ENCODE measurements around the gene TRMT1L. TPM values are rescaled to one million over a fixed set of nuclear protein-coding genes. Genes with fewer than 3 reads are reported as not detected.

TRMT1L gene
- total and polyA plus RNA-seq, 10 of the 15 experiments (the other 5 are each of a cell fraction or from before 2014, with no cell fraction given), result 3.5 to 35.2 (median 16.9) TPM

DNA sequence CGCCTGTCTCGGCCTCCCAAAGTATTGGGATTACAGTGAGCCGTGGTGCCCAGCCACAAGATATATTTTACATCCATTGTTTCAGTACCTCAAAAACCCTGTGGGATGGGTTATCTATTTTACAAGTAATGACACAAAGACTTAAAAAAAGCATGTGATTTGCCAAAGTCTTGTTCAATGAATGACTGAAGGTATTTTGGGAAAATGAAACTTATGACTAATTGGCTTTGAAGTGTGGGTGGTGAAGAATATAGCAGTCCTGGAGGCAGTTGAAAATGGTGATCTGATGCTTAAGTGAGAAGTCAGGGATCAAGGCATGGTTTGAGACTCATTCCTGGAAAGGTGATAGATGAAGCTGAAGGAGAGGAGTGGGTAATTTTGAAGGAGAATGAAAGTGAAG, 3.2 kb upstream of the TRMT1L start (continued):
- TF ChIP-seq NFYA (IDR thresholded peaks at IDR 0.05; ENCODE audit: borderline replicate concordance, low read depth, low read length) (no peak), EZH2 (IDR thresholded peaks at IDR 0.05; ENCODE audit: borderline replicate concordance, control insufficient read depth, low read depth, low read length) (no peak), CUX1 (IDR thresholded peaks at IDR 0.05; ENCODE audit: insufficient replicate concordance, low read depth, low read length) (no peak), REST (IDR thresholded peaks at IDR 0.05; ENCODE audit: low read depth, low read length) (no peak), ZBTB40 (IDR thresholded peaks at IDR 0.05; ENCODE audit: borderline replicate concordance) (no peak), ETV6 (conservative IDR thresholded peaks at IDR 0.05 in 1 of 2, IDR thresholded peaks at IDR 0.05 in 1 of 2; ENCODE audit: borderline replicate concordance in 1 of 2, low read depth in 1 of 2) (no peak), RAD51 (IDR thresholded peaks at IDR 0.05) (no peak), MTA2 (IDR thresholded peaks at IDR 0.05; ENCODE audit: low read depth) (peak; percentile 66; the same call in 1 of the 2 replicates), BHLHE40 (IDR thresholded peaks at IDR 0.05; ENCODE audit: borderline replicate concordance in 1 of 2, low read depth in 2 of 2, low read length in 1 of 2) (peak in 1 of 2 experiments; percentile 42; a peak in 1 of 4 replicates), TCF7 (IDR thresholded peaks at IDR 0.05; ENCODE audit: borderline replicate concordance) (peak; percentile 68), KAT2A (conservative IDR thresholded peaks at IDR 0.05; ENCODE audit: control insufficient read depth, low read depth, low read length) (no peak)
- TF ChIP-seq, protein P1, sequence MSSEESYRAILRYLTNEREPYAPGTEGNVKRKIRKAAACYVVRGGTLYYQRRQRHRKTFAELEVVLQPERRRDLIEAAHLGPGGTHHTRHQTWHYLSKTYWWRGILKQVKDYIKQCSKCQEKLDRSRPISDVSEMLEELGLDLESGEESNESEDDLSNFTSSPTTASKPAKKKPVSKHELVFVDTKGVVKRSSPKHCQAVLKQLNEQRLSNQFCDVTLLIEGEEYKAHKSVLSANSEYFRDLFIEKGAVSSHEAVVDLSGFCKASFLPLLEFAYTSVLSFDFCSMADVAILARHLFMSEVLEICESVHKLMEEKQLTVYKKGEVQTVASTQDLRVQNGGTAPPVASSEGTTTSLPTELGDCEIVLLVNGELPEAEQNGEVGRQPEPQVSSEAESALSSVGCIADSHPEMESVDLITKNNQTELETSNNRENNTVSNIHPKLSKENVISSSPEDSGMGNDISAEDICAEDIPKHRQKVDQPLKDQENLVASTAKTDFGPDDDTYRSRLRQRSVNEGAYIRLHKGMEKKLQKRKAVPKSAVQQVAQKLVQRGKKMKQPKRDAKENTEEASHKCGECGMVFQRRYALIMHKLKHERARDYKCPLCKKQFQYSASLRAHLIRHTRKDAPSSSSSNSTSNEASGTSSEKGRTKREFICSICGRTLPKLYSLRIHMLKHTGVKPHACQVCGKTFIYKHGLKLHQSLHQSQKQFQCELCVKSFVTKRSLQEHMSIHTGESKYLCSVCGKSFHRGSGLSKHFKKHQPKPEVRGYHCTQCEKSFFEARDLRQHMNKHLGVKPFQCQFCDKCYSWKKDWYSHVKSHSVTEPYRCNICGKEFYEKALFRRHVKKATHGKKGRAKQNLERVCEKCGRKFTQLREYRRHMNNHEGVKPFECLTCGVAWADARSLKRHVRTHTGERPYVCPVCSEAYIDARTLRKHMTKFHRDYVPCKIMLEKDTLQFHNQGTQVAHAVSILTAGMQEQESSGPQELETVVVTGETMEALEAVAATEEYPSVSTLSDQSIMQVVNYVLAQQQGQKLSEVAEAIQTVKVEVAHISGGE (CRISPR knock-in tag; IDR thresholded peaks at IDR 0.05), result no peak
